B cell (primary cell): ENCODE data around the gene CRISPLD2. TPM values are rescaled to one million over a fixed set of nuclear protein-coding genes. Genes with fewer than 3 reads are reported as not detected.

Source experiments
- ATAC-seq: fragments of 200-7000 bp; cut with Tn5 transposase; one replicate; pipeline ENCODE4 v1.10.0; 2021; ENCODE audit warnings: low read depth, mild to moderate bottlenecking, moderate number of reproducible peaks, moderate library complexity
- CTCF ChIA-PET: fragments of 350-600 bp; sonication (Branson Sonifier 250); formaldehyde crosslinking; loops from one replicate; lab custom pipeline; 2021; ENCODE audit warnings: antibody characterized with exemption, inconsistent platforms; lab: Charles Lee
- POLR2A ChIA-PET: fragments of 350-600 bp; sonication (Branson Sonifier 250); formaldehyde crosslinking; loops from one replicate; lab custom pipeline; 2021; ENCODE audit warnings: antibody characterized with exemption; lab: Charles Lee
- DNase-seq: peaks from one replicate; pipeline ENCODE4 v3.0.0; 2013
- H2AFZ ChIP-seq: 2 replicates; pipeline ENCODE4 v1.6.1; 2012; ENCODE audit warnings: mild to moderate bottlenecking, low read depth, low read length; ENCODE audit not compliant: insufficient read depth, poor library complexity, severe bottlenecking
- H3K27ac ChIP-seq, 2 donors: 1 replicate in 1 of 2; 2 replicates in 1 of 2; pipeline ENCODE4 v1.5.1; 2012 to 2013; ENCODE audit warnings: low read length in 2 of 2, mild to moderate bottlenecking in 2 of 2, moderate library complexity in 1 of 2
- H3K27me3 ChIP-seq, 4 experiments: fragments of 200-600 bp in 1 of 4; sonication (generic) in 1 of 4; replicated peaks in 1 of 4; 1 replicate in 2 of 4; 2 replicates in 2 of 4; pipeline versions ENCODE4 v1.6.1 to v1.7.0; 2013 to 2016; ENCODE audit warnings: low read length in 3 of 4, mild to moderate bottlenecking in 2 of 4, mixed read lengths in 1 of 4, moderate library complexity in 1 of 4; ENCODE audit not compliant: insufficient read depth in 4 of 4, control insufficient read depth in 3 of 4; ENCODE audit errors: control extremely low read depth in 1 of 4
- H3K36me3 ChIP-seq, 2 experiments: replicated peaks in 1 of 2; 1 replicate in 1 of 2; 2 replicates in 1 of 2; pipeline versions ENCODE4 v1.6.1 to v1.7.1; 2013; ENCODE audit warnings: low read length in 1 of 2; ENCODE audit not compliant: insufficient read depth in 2 of 2, control insufficient read depth in 1 of 2; ENCODE audit errors: control extremely low read depth in 1 of 2, extremely low read depth in 1 of 2
- H3K4me1 ChIP-seq, 2 donors: fragments of 200-600 bp in 1 of 2; sonication (generic) in 1 of 2; 1 replicate in 1 of 2; 2 replicates in 1 of 2; pipeline versions ENCODE4 v1.5.1 to v1.6.1; 2013 to 2017; ENCODE audit warnings: low read length in 2 of 2; ENCODE audit not compliant: control insufficient read depth in 2 of 2, insufficient read depth in 2 of 2
- H3K4me2 ChIP-seq: replicated peaks from 2 replicates; pipeline ENCODE3; 2012; ENCODE audit warnings: mild to moderate bottlenecking, low read depth, low read length; ENCODE audit not compliant: poor library complexity, severe bottlenecking
- H3K4me3 ChIP-seq, 5 experiments: fragments of 200-600 bp in 1 of 5; sonication (generic) in 1 of 5; 1 replicate in 3 of 5; 2 replicates in 2 of 5; pipeline versions ENCODE4 v1.5.1 to v1.7.0; 2011 to 2016; ENCODE audit warnings: low read length in 4 of 5, mild to moderate bottlenecking in 4 of 5, low read depth in 2 of 5, control low read depth in 1 of 5, moderate library complexity in 1 of 5; ENCODE audit not compliant: insufficient read depth in 1 of 5; ENCODE audit errors: control extremely low read depth in 1 of 5, extremely low read depth in 1 of 5
- H3K79me2 ChIP-seq: fragments of 200-600 bp; sonication (generic); one replicate; pipeline ENCODE4 v1.6.0; 2016; ENCODE audit warnings: low read length; ENCODE audit not compliant: control insufficient read depth, insufficient read depth
- H3K9ac ChIP-seq: fragments of 200-600 bp; sonication (generic); 2 replicates; pipeline ENCODE4 v1.6.1; 2017; ENCODE audit warnings: mild to moderate bottlenecking, low read length, moderate library complexity
- H3K9me3 ChIP-seq, 3 donors: one replicate each; pipeline versions ENCODE4 v1.6.1 to v1.7.1; 2013; ENCODE audit warnings: low read length in 2 of 3; ENCODE audit not compliant: control insufficient read depth in 2 of 3, insufficient read depth in 1 of 3; ENCODE audit errors: control extremely low read depth in 1 of 3
- H4K20me1 ChIP-seq: 2 replicates; pipeline ENCODE4 v1.6.0; 2012; ENCODE audit warnings: mild to moderate bottlenecking, low read length; ENCODE audit not compliant: insufficient read depth, control insufficient read depth, poor library complexity, severe bottlenecking
- H3K27ac Mint-ChIP-seq: one replicate; pipeline ENCODE4 v1.8.0; 2021; ENCODE audit warnings: mixed read lengths
- H3K27me3 Mint-ChIP-seq: one replicate; pipeline ENCODE4 v1.8.0; 2021; ENCODE audit warnings: mixed read lengths
- H3K4me1 Mint-ChIP-seq: one replicate; pipeline ENCODE4 v1.8.0; 2021; ENCODE audit warnings: mixed read lengths
- H3K4me3 Mint-ChIP-seq: one replicate; pipeline ENCODE4 v1.8.0; 2021; ENCODE audit warnings: mixed read lengths
- H3K9me3 Mint-ChIP-seq: one replicate; pipeline ENCODE4 v1.8.0; 2022; ENCODE audit warnings: mixed read lengths; ENCODE audit not compliant: insufficient read depth
- EZH2 ChIP-seq: IDR thresholded peaks from 2 replicates; pipeline ENCODE4 v1.6.1; 2012; ENCODE audit warnings: borderline replicate concordance, low read depth, mild to moderate bottlenecking, moderate library complexity, low read length; ENCODE audit not compliant: insufficient read depth, poor library complexity, severe bottlenecking
- WGBS: methylation state at CpG from one replicate; pipeline ENCODE4 v1.1.5; 2013; ENCODE audit warnings: missing lambda C conversion rate; ENCODE audit not compliant: insufficient coverage; 5-methylcytosine and 5-hydroxymethylcytosine counted together
- intact Hi-C: fragments of 100-400 bp; cut with micrococcal nuclease; formaldehyde crosslinking; loops from one replicate; pipeline ENCODE4 v1.10.0; 2022
- polyA plus RNA-seq: library from polyadenylated mRNA; depleted of rRNA; stranded (reverse); fragments of >200 nt; gene quantifications from 2 replicates; pipeline ENCODE4 v1.2.3, GENCODE V29; 2012
- total RNA-seq, 2 donors: library from RNA; stranded (reverse); fragments of 120-200 nt in 1 of 2; gene quantifications; 1 replicate in 1 of 2; 2 replicates in 1 of 2; pipeline versions ENCODE4 v1.2.3 to v1.2.4, GENCODE V29; 2013 to 2022

CRISPLD2 gene
- total and polyA plus RNA-seq, 2 donors (not counting 1 experiment from before 2014, with no cell fraction given) = 0.25 to 0.37 TPM

DNA sequence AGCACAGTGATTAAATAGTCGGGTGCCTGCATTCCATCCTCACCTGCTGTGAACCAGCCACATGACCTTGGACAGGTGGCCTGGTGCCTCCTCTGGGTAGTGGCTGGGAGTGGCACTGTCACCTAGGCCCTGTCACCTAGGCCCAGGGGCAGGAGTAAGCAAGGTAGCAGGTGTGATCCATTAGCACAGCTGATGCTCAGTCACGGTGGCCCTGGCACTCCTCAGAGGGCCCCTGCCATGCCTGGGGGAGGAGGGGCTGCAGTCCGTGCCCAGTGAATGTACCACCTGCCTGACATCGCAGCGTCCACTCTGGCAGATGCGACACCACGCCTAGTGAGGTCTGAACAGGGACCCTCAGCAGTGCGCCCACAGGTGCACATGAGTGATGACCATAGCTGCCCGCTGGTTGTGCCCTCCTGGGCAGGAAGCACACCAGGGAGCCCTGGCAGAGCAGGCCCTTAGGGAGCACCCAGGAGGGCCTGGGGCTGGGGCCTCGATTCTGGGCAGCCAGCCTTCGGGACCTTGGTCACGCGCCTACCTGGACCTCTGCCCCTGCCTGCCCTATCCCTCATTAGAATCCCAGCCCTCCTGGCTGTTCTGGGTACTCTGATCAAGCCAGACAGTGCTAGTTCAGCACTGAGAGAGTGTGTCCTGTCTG is 33.1 kb upstream of the CRISPLD2 start:
- no peaks in the 10 kb centered on the region for H3K79me2 ChIP-seq
- CTCF ChIA-PET = no interaction called here
- ATAC-seq (no peak), DNase-seq (no peak)
- Mint-ChIP-seq H3K4me3 (no peak overlapping the region), H3K27ac (no peak overlapping the region), H3K4me1 (no peaks in the 10 kb centered on the region), H3K9me3 (no peaks in the 10 kb centered on the region), H3K27me3 (no peaks in the 10 kb centered on the region)
- H3K4me2 ChIP-seq = no peak overlapping the region
- H4K20me1 ChIP-seq = no peaks in the 10 kb centered on the region
- H3K27me3 ChIP-seq = no peaks in the 10 kb centered on the region
- TF ChIP-seq EZH2 = no peak
- no peaks in the 10 kb centered on the region for H3K36me3 ChIP-seq
- H3K9me3 ChIP-seq = no peaks in the 10 kb centered on the region
- H3K27ac ChIP-seq = no peak overlapping the region
- WGBS = 95% methylated on average over 13 of the region's 13 CpGs
- H2AFZ ChIP-seq = no peak overlapping the region
- intact Hi-C loops = no loop called here
- H3K9ac ChIP-seq = no peak overlapping the region
- H3K4me3 ChIP-seq = no peak overlapping the region
- POLR2A ChIA-PET = no interaction called here
- H3K4me1 ChIP-seq = no peaks in the 10 kb centered on the region

DNA sequence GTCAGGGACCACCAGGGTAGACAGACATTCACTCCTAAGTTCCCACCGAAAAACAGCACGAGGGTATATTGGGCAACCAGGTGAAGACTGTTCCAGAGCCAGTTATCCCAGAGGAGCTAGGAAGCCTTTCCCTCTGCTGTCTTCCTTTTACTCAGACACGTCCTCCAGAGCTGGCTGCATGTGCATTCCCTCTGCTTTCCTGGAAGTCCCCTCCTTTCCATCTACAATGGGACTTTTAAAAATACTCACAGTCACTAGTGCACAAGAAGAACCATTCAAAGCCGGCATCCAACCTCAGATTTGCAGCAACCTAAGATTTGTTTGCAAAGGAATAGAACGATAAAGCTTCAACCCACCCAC is 32.5 kb upstream of the CRISPLD2 start:
- Histone ChIP-seq H3K4me3 (no peak overlapping the region), H3K4me2 (no peak overlapping the region), H3K4me1 (no peaks in the 10 kb centered on the region), H2AFZ (no peak overlapping the region), H3K27me3 (no peaks in the 10 kb centered on the region), H3K79me2 (no peaks in the 10 kb centered on the region), H3K9me3 (no peaks in the 10 kb centered on the region), H4K20me1 (no peaks in the 10 kb centered on the region), H3K36me3 (no peaks in the 10 kb centered on the region), H3K9ac (no peak overlapping the region), H3K27ac (no peak overlapping the region)
- 97% methylated on average over 3 of the region's 5 CpGs for whole genome bisulfite sequencing
- intact Hi-C loops = no loop called here
- TF ChIP-seq EZH2 = no peak
- POLR2A ChIA-PET = no interaction called here
- no peak overlapping the region for H3K4me3 Mint-ChIP-seq
- ATAC-seq (no peak), DNase-seq (no peak)
- no peaks in the 10 kb centered on the region for H3K9me3 Mint-ChIP-seq
- H3K4me1 Mint-ChIP-seq = no peaks in the 10 kb centered on the region
- CTCF ChIA-PET = no interaction called here
- no peak overlapping the region for H3K27ac Mint-ChIP-seq
- H3K27me3 Mint-ChIP-seq = no peaks in the 10 kb centered on the region
